Breast epithelium (tissue), 3 donors: ENCODE data around the gene PLCB4.

ENCODE experiments used
- POLR2A ChIP-seq: fragments of 450-650 bp; IDR thresholded peaks from one replicate; pipeline ENCODE4 v1.6.1; 2016; ENCODE audit warnings: antibody characterized with exemption, mild to moderate bottlenecking, moderate library complexity
- POLR2AphosphoS5 ChIP-seq, 3 donors: sonication (generic); formaldehyde crosslinking; IDR thresholded peaks; one replicate each; pipeline ENCODE4 v1.6.1; 2017; ENCODE audit warnings: antibody characterized with exemption in 3 of 3
- TF ChIP-seq, protein P1 (sequence below), 3 donors: fragments of 450-650 bp; IDR thresholded peaks; one replicate each; pipeline ENCODE4 v1.5.1; 2016 to 2017; ENCODE audit warnings: antibody characterized with exemption in 3 of 3, mild to moderate bottlenecking in 3 of 3, moderate library complexity in 3 of 3

DNA sequence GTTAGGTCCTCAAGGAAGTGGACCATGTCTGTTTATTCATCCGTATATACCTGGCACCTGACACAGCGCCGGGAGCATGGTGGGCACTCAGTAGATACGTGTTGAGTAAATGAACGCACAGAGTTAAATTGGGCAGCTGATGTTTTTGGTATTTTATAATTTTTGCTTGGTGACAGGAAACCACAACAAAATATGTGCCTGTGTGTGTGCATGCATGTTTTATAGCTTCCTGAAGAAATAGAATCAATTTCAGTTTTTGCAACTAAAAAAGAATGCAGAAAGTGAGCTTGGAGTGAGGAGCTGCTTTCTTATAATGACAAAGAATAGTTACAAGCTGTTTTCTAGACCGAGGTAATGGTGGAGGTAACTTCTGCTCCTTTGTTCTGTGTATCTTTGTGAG lies 91.4 kb downstream of the PLCB4 start:
- TF ChIP-seq POLR2A (no peak), POLR2AphosphoS5 (IDR thresholded peaks at IDR 0.05) (no peak)
- TF ChIP-seq, protein P1, sequence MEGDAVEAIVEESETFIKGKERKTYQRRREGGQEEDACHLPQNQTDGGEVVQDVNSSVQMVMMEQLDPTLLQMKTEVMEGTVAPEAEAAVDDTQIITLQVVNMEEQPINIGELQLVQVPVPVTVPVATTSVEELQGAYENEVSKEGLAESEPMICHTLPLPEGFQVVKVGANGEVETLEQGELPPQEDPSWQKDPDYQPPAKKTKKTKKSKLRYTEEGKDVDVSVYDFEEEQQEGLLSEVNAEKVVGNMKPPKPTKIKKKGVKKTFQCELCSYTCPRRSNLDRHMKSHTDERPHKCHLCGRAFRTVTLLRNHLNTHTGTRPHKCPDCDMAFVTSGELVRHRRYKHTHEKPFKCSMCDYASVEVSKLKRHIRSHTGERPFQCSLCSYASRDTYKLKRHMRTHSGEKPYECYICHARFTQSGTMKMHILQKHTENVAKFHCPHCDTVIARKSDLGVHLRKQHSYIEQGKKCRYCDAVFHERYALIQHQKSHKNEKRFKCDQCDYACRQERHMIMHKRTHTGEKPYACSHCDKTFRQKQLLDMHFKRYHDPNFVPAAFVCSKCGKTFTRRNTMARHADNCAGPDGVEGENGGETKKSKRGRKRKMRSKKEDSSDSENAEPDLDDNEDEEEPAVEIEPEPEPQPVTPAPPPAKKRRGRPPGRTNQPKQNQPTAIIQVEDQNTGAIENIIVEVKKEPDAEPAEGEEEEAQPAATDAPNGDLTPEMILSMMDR (IDR thresholded peaks at IDR 0.05) = no peak
